ENCODE data around the gene FRMD4A.
"Not testable (repeated sequence)": the region's sequence is repeated elsewhere in the genome, so short reads cannot be mapped to it uniquely, and the experiment has no call there.

FRMD4A gene

GRCh38 chr10:14144451-14144850 lies 186.3 kb downstream of the FRMD4A start:
- H3K27me3 ChIP-seq (replicated peaks; ENCODE audit: control insufficient read depth, insufficient read depth, low read length, poor library complexity, severe bottlenecking), result peaks cover 3% of the 10 kb centered on the region
- DNase-seq, result no peak
- no peaks in the 10 kb centered on the region for H3K36me3 ChIP-seq (ENCODE audit: control insufficient read depth, insufficient read depth, low read length)
- no peaks in the 10 kb centered on the region for H3K4me1 ChIP-seq (ENCODE audit: control insufficient read depth, insufficient read depth, low read length, poor library complexity, severe bottlenecking)
- H3K27ac ChIP-seq (ENCODE audit: insufficient read depth, low read length, poor library complexity, severe bottlenecking), result no peak overlapping the region
- H3K9me3 ChIP-seq (ENCODE audit: control insufficient read depth, low read length), result no peaks in the 10 kb centered on the region
- no peak overlapping the region for H3K4me3 ChIP-seq (ENCODE audit: insufficient read depth, low read depth, low read length, poor library complexity, severe bottlenecking)

DNA sequence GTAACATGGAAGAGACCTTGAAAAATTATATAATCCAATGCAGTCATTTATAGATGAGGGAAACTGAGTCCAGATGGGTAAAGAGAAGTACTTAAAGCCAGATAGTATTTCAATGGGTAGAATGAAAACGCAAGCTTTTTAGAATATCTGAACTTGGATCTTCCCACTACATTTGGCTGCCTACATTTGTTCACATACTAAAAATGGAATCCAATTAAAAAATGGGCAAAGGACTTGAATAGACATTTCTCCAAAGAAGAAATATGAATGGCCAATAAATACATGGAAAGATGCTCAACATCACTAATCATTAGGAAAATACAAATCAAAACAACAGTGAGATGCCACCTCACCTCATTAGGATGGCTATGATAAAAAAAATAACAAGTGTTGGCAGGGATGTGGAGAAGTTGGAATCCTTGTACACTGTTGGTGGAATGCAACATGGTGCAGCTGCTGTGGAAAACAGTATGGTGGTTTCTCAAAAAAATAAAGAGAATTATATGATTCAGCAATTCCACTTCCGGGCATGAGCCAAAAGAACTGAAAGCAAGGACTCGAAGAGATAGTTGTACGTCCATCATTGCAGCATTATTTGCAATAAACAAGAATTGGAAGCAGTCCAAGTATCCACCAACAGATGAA lies 188.0 kb downstream of the FRMD4A start:
- Histone ChIP-seq H3K4me3 (ENCODE audit: insufficient read depth, low read depth, low read length, poor library complexity, severe bottlenecking) (no peak overlapping the region), H3K36me3 (ENCODE audit: control insufficient read depth, insufficient read depth, low read length) (no peaks in the 10 kb centered on the region), H3K27ac (ENCODE audit: insufficient read depth, low read length, poor library complexity, severe bottlenecking) (no peak overlapping the region), H3K9me3 (ENCODE audit: control insufficient read depth, low read length) (no peaks in the 10 kb centered on the region), H3K4me1 (ENCODE audit: control insufficient read depth, insufficient read depth, low read length, poor library complexity, severe bottlenecking) (no peaks in the 10 kb centered on the region), H3K27me3 (replicated peaks; ENCODE audit: control insufficient read depth, insufficient read depth, low read length, poor library complexity, severe bottlenecking) (peaks cover 3% of the 10 kb centered on the region)
- DNase-seq, result no peak

DNA sequence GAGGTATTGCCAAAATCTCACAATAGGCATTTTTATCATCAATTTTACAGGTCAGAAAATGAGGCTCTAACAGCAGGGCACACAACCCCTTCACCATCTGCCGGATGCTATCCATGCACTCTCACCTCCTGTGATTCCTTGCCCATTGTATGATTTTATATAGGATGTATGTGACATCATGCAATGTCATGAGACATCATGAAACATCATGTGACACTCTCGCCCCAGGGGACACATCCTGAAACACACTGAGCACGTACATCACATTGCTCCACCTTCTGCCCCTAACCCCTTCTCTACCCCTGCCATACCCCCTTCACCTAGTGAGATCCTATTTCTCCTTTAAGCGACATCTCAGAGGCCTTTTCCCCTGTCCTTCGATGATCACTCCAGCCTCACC lies 189.4 kb downstream of the FRMD4A start:
- no peak overlapping the region for H3K4me3 ChIP-seq (ENCODE audit: insufficient read depth, low read depth, low read length, poor library complexity, severe bottlenecking)
- no peaks in the 10 kb centered on the region for H3K9me3 ChIP-seq (ENCODE audit: control insufficient read depth, low read length)
- no peaks in the 10 kb centered on the region for H3K4me1 ChIP-seq (ENCODE audit: control insufficient read depth, insufficient read depth, low read length, poor library complexity, severe bottlenecking)
- peaks cover 3% of the 10 kb centered on the region for H3K27me3 ChIP-seq (replicated peaks; ENCODE audit: control insufficient read depth, insufficient read depth, low read length, poor library complexity, severe bottlenecking)
- H3K36me3 ChIP-seq (ENCODE audit: control insufficient read depth, insufficient read depth, low read length), result no peaks in the 10 kb centered on the region
- H3K27ac ChIP-seq (ENCODE audit: insufficient read depth, low read length, poor library complexity, severe bottlenecking), result no peak overlapping the region
- DNase-seq, result no peak

DNA sequence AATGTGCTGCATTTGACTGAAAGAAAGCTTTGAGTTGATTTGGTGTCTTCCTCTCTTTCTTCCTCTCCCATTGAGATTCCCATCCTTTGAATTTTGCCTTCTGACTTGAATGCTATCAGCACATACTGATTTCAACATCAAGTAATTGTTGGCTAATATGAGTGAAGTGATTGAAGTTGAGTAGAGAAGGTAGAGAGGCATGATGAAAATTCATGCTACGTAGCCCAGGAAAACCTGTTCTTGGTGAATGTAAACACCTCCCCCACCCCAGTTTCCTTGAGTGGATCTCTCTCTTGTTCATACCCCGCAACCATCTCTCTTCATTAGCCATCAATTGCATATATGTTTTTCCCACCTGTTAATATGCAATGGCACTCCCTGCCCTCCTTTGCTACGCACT lies 193.3 kb downstream of the FRMD4A start:
- Histone ChIP-seq H3K36me3 (ENCODE audit: control insufficient read depth, insufficient read depth, low read length) (no peaks in the 10 kb centered on the region), H3K9me3 (ENCODE audit: control insufficient read depth, low read length) (no peaks in the 10 kb centered on the region), H3K27ac (ENCODE audit: insufficient read depth, low read length, poor library complexity, severe bottlenecking) (no peak overlapping the region), H3K4me1 (ENCODE audit: control insufficient read depth, insufficient read depth, low read length, poor library complexity, severe bottlenecking) (no peaks in the 10 kb centered on the region), H3K27me3 (replicated peaks; ENCODE audit: control insufficient read depth, insufficient read depth, low read length, poor library complexity, severe bottlenecking) (peaks cover 3% of the 10 kb centered on the region), H3K4me3 (ENCODE audit: insufficient read depth, low read depth, low read length, poor library complexity, severe bottlenecking) (no peak overlapping the region)
- DNase-seq, result no peak

- H3K4me3 ChIP-seq (ENCODE audit: insufficient read depth, low read depth, low read length, poor library complexity, severe bottlenecking); DNase-seq; H3K27me3 ChIP-seq (replicated peaks; ENCODE audit: control insufficient read depth, insufficient read depth, low read length, poor library complexity, severe bottlenecking); H3K27ac ChIP-seq (ENCODE audit: insufficient read depth, low read length, poor library complexity, severe bottlenecking); H3K9me3 ChIP-seq (ENCODE audit: control insufficient read depth, low read length); H3K36me3 ChIP-seq (ENCODE audit: control insufficient read depth, insufficient read depth, low read length); H3K4me1 ChIP-seq (ENCODE audit: control insufficient read depth, insufficient read depth, low read length, poor library complexity, severe bottlenecking): not testable (repeated sequence)
These were observed 195.5 kb downstream of the FRMD4A start for GRCh38 chr10:14135196-14135595.

- Histone ChIP-seq H3K4me1 (ENCODE audit: control insufficient read depth, insufficient read depth, low read length, poor library complexity, severe bottlenecking) (no peaks in the 10 kb centered on the region), H3K27ac (ENCODE audit: insufficient read depth, low read length, poor library complexity, severe bottlenecking) (no peak overlapping the region), H3K36me3 (ENCODE audit: control insufficient read depth, insufficient read depth, low read length) (no peaks in the 10 kb centered on the region), H3K4me3 (ENCODE audit: insufficient read depth, low read depth, low read length, poor library complexity, severe bottlenecking) (no peak overlapping the region), H3K27me3 (replicated peaks; ENCODE audit: control insufficient read depth, insufficient read depth, low read length, poor library complexity, severe bottlenecking) (no peaks in the 10 kb centered on the region), H3K9me3 (ENCODE audit: control insufficient read depth, low read length) (no peaks in the 10 kb centered on the region)
- DNase-seq, result no peak
These were observed 196.4 kb downstream of the FRMD4A start for GRCh38 chr10:14134275-14134674.

- DNase-seq, result no peak
- Histone ChIP-seq H3K27me3 (replicated peaks; ENCODE audit: control insufficient read depth, insufficient read depth, low read length, poor library complexity, severe bottlenecking) (no peaks in the 10 kb centered on the region), H3K4me3 (ENCODE audit: insufficient read depth, low read depth, low read length, poor library complexity, severe bottlenecking) (no peak overlapping the region), H3K4me1 (ENCODE audit: control insufficient read depth, insufficient read depth, low read length, poor library complexity, severe bottlenecking) (no peaks in the 10 kb centered on the region), H3K9me3 (ENCODE audit: control insufficient read depth, low read length) (no peaks in the 10 kb centered on the region), H3K27ac (ENCODE audit: insufficient read depth, low read length, poor library complexity, severe bottlenecking) (no peak overlapping the region), H3K36me3 (ENCODE audit: control insufficient read depth, insufficient read depth, low read length) (no peaks in the 10 kb centered on the region)
These were observed 199.3 kb downstream of the FRMD4A start for GRCh38 chr10:14131261-14131960.

- Histone ChIP-seq H3K9me3 (ENCODE audit: control insufficient read depth, low read length) (no peaks in the 10 kb centered on the region), H3K27ac (ENCODE audit: insufficient read depth, low read length, poor library complexity, severe bottlenecking) (no peak overlapping the region), H3K4me1 (ENCODE audit: control insufficient read depth, insufficient read depth, low read length, poor library complexity, severe bottlenecking) (no peaks in the 10 kb centered on the region), H3K36me3 (ENCODE audit: control insufficient read depth, insufficient read depth, low read length) (no peaks in the 10 kb centered on the region), H3K4me3 (ENCODE audit: insufficient read depth, low read depth, low read length, poor library complexity, severe bottlenecking) (no peak overlapping the region), H3K27me3 (replicated peaks; ENCODE audit: control insufficient read depth, insufficient read depth, low read length, poor library complexity, severe bottlenecking) (no peaks in the 10 kb centered on the region)
- DNase-seq, result no peak
These were observed 201.0 kb downstream of the FRMD4A start for GRCh38 chr10:14129770-14130169.

DNA sequence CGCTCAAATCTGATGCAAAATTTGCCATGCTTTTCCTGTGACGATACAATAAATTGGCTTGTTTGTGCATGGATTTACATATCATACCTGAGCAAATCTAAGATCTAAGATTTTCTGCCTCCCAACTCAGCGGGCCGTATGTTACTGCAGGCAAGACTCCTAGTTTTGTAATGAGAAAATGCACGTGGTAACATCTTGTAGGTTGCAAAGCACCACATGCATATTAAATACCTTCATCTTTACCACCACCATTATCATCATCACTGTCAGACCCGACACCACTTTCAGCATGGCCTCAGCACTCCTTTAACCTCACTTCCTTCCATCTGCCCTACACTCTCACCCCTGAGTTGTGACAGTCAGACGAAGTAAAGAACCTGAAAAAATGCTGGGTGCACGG lies 202.2 kb downstream of the FRMD4A start:
- Histone ChIP-seq H3K27ac (ENCODE audit: insufficient read depth, low read length, poor library complexity, severe bottlenecking) (no peak overlapping the region), H3K4me3 (ENCODE audit: insufficient read depth, low read depth, low read length, poor library complexity, severe bottlenecking) (no peak overlapping the region), H3K9me3 (ENCODE audit: control insufficient read depth, low read length) (no peaks in the 10 kb centered on the region), H3K36me3 (ENCODE audit: control insufficient read depth, insufficient read depth, low read length) (no peaks in the 10 kb centered on the region), H3K4me1 (ENCODE audit: control insufficient read depth, insufficient read depth, low read length, poor library complexity, severe bottlenecking) (no peaks in the 10 kb centered on the region), H3K27me3 (replicated peaks; ENCODE audit: control insufficient read depth, insufficient read depth, low read length, poor library complexity, severe bottlenecking) (no peaks in the 10 kb centered on the region)
- no peak for DNase-seq

- Histone ChIP-seq H3K4me3 (ENCODE audit: insufficient read depth, low read depth, low read length, poor library complexity, severe bottlenecking) (no peak overlapping the region), H3K36me3 (ENCODE audit: control insufficient read depth, insufficient read depth, low read length) (no peaks in the 10 kb centered on the region), H3K27ac (ENCODE audit: insufficient read depth, low read length, poor library complexity, severe bottlenecking) (no peak overlapping the region), H3K27me3 (replicated peaks; ENCODE audit: control insufficient read depth, insufficient read depth, low read length, poor library complexity, severe bottlenecking) (no peaks in the 10 kb centered on the region), H3K4me1 (ENCODE audit: control insufficient read depth, insufficient read depth, low read length, poor library complexity, severe bottlenecking) (no peaks in the 10 kb centered on the region), H3K9me3 (ENCODE audit: control insufficient read depth, low read length) (no peaks in the 10 kb centered on the region)
- no peak for DNase-seq
These were observed 203.9 kb downstream of the FRMD4A start for GRCh38 chr10:14126697-14127440.

Measured in effector memory CD4-positive, alpha-beta T cell (primary cell).